Neuronal stem cell (in vitro differentiated cells): ENCODE measurements around the gene MUC20.

Experiments
- DNase-seq: peaks from one replicate; pipeline ENCODE4 v3.0.0-alpha.2; 2013; ENCODE audit warnings: low spot score
- H2AFZ ChIP-seq: one replicate; pipeline ENCODE4 v1.6.1; 2013; ENCODE audit warnings: mild to moderate bottlenecking, low read length, inconsistent platforms
- H2AK5ac ChIP-seq: 2 replicates; pipeline ENCODE4 v1.6.1; 2013; ENCODE audit warnings: low read depth, mild to moderate bottlenecking, inconsistent platforms, low read length, moderate library complexity, mixed read lengths
- H2BK120ac ChIP-seq: 2 replicates; pipeline ENCODE4 v1.6.1; 2013; ENCODE audit warnings: low read depth, mild to moderate bottlenecking, inconsistent platforms, low read length, moderate library complexity, mixed read lengths
- H2BK12ac ChIP-seq: one replicate; pipeline ENCODE4 v1.6.1; 2013; ENCODE audit warnings: low read length, inconsistent platforms
- H2BK15ac ChIP-seq: 2 replicates; pipeline ENCODE4 v1.6.1; 2013; ENCODE audit warnings: mild to moderate bottlenecking, low read length, inconsistent platforms, mixed read lengths
- H2BK5ac ChIP-seq: one replicate; pipeline ENCODE4 v1.6.1; 2013; ENCODE audit warnings: inconsistent platforms, mild to moderate bottlenecking, low read length, moderate library complexity
- H3K14ac ChIP-seq: one replicate; pipeline ENCODE4 v1.6.1; 2013; ENCODE audit warnings: low read length, inconsistent platforms
- H3K18ac ChIP-seq: 2 replicates; pipeline ENCODE4 v1.6.1; 2013; ENCODE audit warnings: low read length, inconsistent platforms
- H3K23ac ChIP-seq: 2 replicates; pipeline ENCODE4 v1.6.1; 2013; ENCODE audit warnings: low read depth, mild to moderate bottlenecking, mixed read lengths, low read length, inconsistent platforms; ENCODE audit not compliant: poor library complexity
- H3K27ac ChIP-seq: replicated peaks from 3 replicates; pipeline ENCODE4 v1.5.1; 2013; ENCODE audit warnings: low read length, inconsistent platforms
- H3K27me3 ChIP-seq, 3 experiments: 2 replicates each; pipeline ENCODE4 v1.6.1; 2013; ENCODE audit warnings: low read length in 3 of 3, mild to moderate bottlenecking in 2 of 3, inconsistent platforms in 1 of 3, low read depth in 1 of 3, mixed read lengths in 1 of 3, moderate library complexity in 1 of 3; ENCODE audit not compliant: control insufficient read depth in 3 of 3, insufficient read depth in 3 of 3
- H3K36me3 ChIP-seq, 2 donors: replicated peaks in 1 of 2; 2 replicates each; pipeline ENCODE4 v1.6.1; 2013; ENCODE audit warnings: low read length in 2 of 2; ENCODE audit not compliant: control insufficient read depth in 2 of 2, insufficient read depth in 2 of 2
- H3K4ac ChIP-seq: 2 replicates; pipeline ENCODE4 v1.6.1; 2013; ENCODE audit warnings: inconsistent platforms, mild to moderate bottlenecking, low read length, moderate library complexity
- H3K4me1 ChIP-seq, 2 donors: 1 replicate in 1 of 2; 2 replicates in 1 of 2; pipeline ENCODE4 v1.6.1; 2013; ENCODE audit warnings: low read length in 2 of 2, low read depth in 1 of 2; ENCODE audit not compliant: control insufficient read depth in 2 of 2, insufficient read depth in 1 of 2
- H3K4me2 ChIP-seq: one replicate; pipeline ENCODE4 v1.6.1; 2013; ENCODE audit warnings: mild to moderate bottlenecking, low read length, inconsistent platforms; ENCODE audit not compliant: insufficient read depth, poor library complexity, severe bottlenecking
- H3K4me3 ChIP-seq, 2 donors: 2 replicates each; pipeline ENCODE4 v1.5.1; 2013; ENCODE audit warnings: low read length in 2 of 2, mild to moderate bottlenecking in 2 of 2, inconsistent platforms in 1 of 2, moderate library complexity in 1 of 2
- H3K79me1 ChIP-seq: one replicate; pipeline ENCODE4 v1.6.1; 2013; ENCODE audit warnings: low read depth, mild to moderate bottlenecking, inconsistent platforms, low read length, moderate library complexity
- H3K9ac ChIP-seq: one replicate; pipeline ENCODE4 v1.6.1; 2013; ENCODE audit warnings: mild to moderate bottlenecking, low read depth, low read length, inconsistent platforms; ENCODE audit not compliant: poor library complexity
- H3K9me3 ChIP-seq, 2 donors: replicated peaks in 1 of 2; 2 replicates each; pipeline versions ENCODE3 to v1.6.1; 2013; ENCODE audit warnings: low read length in 2 of 2, mild to moderate bottlenecking in 2 of 2, inconsistent platforms in 1 of 2, low read depth in 1 of 2, mixed read lengths in 1 of 2, moderate library complexity in 1 of 2; ENCODE audit not compliant: control insufficient read depth in 2 of 2, insufficient read depth in 1 of 2
- H4K8ac ChIP-seq: one replicate; pipeline ENCODE4 v1.6.1; 2013; ENCODE audit warnings: low read depth, mild to moderate bottlenecking, inconsistent platforms, low read length, moderate library complexity
- H4K91ac ChIP-seq: one replicate; pipeline ENCODE4 v1.6.1; 2013; ENCODE audit warnings: low read length, low read depth, mild to moderate bottlenecking, inconsistent platforms; ENCODE audit not compliant: poor library complexity
- WGBS, 2 donors: extraction: QIAGEN DNeasy Blood & Tissue Kit; methylation state at CpG; one replicate each; pipeline ENCODE4 v1.1.7; 2013; ENCODE audit warnings: missing lambda C conversion rate in 2 of 2, mixed read lengths in 1 of 2; ENCODE audit not compliant: insufficient read length in 2 of 2, insufficient replicate concordance in 1 of 2; ENCODE audit errors: extremely low coverage in 2 of 2; 5-methylcytosine and 5-hydroxymethylcytosine counted together

Gene MUC20

GRCh38 chr3:195751560-195751959 is 30.8 kb downstream of the MUC20 start:
- no peak overlapping the region for H3K9ac ChIP-seq
- H4K91ac ChIP-seq, result no peak overlapping the region
- no peaks in the 10 kb centered on the region for H3K36me3 ChIP-seq
- no peak overlapping the region for H3K4me3 ChIP-seq
- peaks cover 0 to 2% of the 10 kb centered on the region in 2 donors for H3K4me1 ChIP-seq
- no peak overlapping the region for H3K4me2 ChIP-seq
- H3K79me1 ChIP-seq, result no peaks in the 10 kb centered on the region
- H2BK5ac ChIP-seq, result no peak overlapping the region
- H2AFZ ChIP-seq, result no peak overlapping the region
- H3K9me3 ChIP-seq, result no peaks in the 10 kb centered on the region
- H3K27ac ChIP-seq, result no peak overlapping the region
- H3K18ac ChIP-seq, result no peak overlapping the region
- H2BK15ac ChIP-seq, result no peak overlapping the region
- no peak overlapping the region for H2BK12ac ChIP-seq
- H2BK120ac ChIP-seq, result no peak overlapping the region
- WGBS, 2 donors, result no CpG with 5 or more reads among the region's 7 CpGs
- H3K23ac ChIP-seq, result no peak overlapping the region
- no peak for DNase-seq
- H3K4ac ChIP-seq, result no peak overlapping the region
- no peak overlapping the region for H3K14ac ChIP-seq
- H2AK5ac ChIP-seq, result peak overlapping the region; percentile 4
- peaks cover 0 to 34% (median 0%) of the 10 kb centered on the region in 3 experiments for H3K27me3 ChIP-seq
- no peak overlapping the region for H4K8ac ChIP-seq

DNA sequence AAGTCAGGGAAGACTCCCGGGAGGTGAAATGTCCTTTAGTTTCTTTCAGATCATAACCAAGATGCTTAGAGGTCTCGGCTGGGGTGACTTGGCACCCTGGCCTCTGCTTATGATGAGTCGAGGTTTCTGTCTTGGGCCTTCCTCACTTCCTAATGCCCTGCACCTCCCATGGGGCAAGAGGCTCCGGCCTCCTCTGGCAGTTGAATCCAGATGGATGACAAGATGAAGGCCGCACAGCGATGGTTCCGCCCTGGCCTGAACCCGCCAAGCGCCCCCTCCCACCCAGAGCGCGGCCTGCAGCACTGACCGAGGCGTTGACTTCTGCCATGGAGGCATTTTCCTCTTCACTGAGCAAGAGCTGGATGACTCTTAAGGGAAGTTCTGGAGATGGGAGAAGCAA is 31.3 kb downstream of the MUC20 start:
- no peaks in the 10 kb centered on the region for H3K9me3 ChIP-seq
- no peak overlapping the region for H2BK120ac ChIP-seq
- WGBS, 2 donors, result no CpG with 5 or more reads among the region's 13 CpGs
- no peak overlapping the region for H3K4ac ChIP-seq
- H2AK5ac ChIP-seq, result peak overlapping the region; percentile 4
- peaks cover 0 to 2% of the 10 kb centered on the region in 2 donors for H3K4me1 ChIP-seq
- peak overlapping the region; percentile 22 for H3K18ac ChIP-seq
- H3K27me3 ChIP-seq, result peaks cover 0 to 32% (median 0%) of the 10 kb centered on the region in 3 experiments
- no peaks in the 10 kb centered on the region for H3K36me3 ChIP-seq
- no peak overlapping the region for H4K91ac ChIP-seq
- H2BK5ac ChIP-seq, result no peak overlapping the region
- no peak overlapping the region for H3K23ac ChIP-seq
- no peak overlapping the region for H3K4me2 ChIP-seq
- no peak for DNase-seq
- no peak overlapping the region for H2AFZ ChIP-seq
- H3K4me3 ChIP-seq, result no peak overlapping the region
- no peak overlapping the region for H2BK12ac ChIP-seq
- H3K14ac ChIP-seq, result no peak overlapping the region
- no peaks in the 10 kb centered on the region for H3K79me1 ChIP-seq
- H4K8ac ChIP-seq, result no peak overlapping the region
- H3K27ac ChIP-seq, result no peak overlapping the region
- no peak overlapping the region for H2BK15ac ChIP-seq
- no peak overlapping the region for H3K9ac ChIP-seq

GRCh38 chr3:195752546-195753331 is 32.0 kb downstream of the MUC20 start:
- H3K27me3 ChIP-seq, result peaks cover 0 to 34% (median 0%) of the 10 kb centered on the region in 3 experiments
- DNase-seq, result no peak
- no peak overlapping the region for H3K27ac ChIP-seq
- H2BK5ac ChIP-seq, result peak overlapping the region; percentile 3
- no peak overlapping the region for H2BK15ac ChIP-seq
- no peaks in the 10 kb centered on the region for H3K36me3 ChIP-seq
- no peak overlapping the region for H3K18ac ChIP-seq
- no peak overlapping the region for H2BK12ac ChIP-seq
- H2AK5ac ChIP-seq, result peak overlapping the region; percentile 47
- no peak overlapping the region for H3K4me3 ChIP-seq
- WGBS, 2 donors, result no CpG with 5 or more reads among the region's 26 CpGs
- no peak overlapping the region for H3K4me2 ChIP-seq
- H3K23ac ChIP-seq, result no peak overlapping the region
- no peak overlapping the region for H2BK120ac ChIP-seq
- no peak overlapping the region for H3K14ac ChIP-seq
- no peak overlapping the region for H2AFZ ChIP-seq
- no peak overlapping the region for H4K8ac ChIP-seq
- H3K4ac ChIP-seq, result no peak overlapping the region
- H3K9ac ChIP-seq, result no peak overlapping the region
- H4K91ac ChIP-seq, result no peak overlapping the region
- H3K9me3 ChIP-seq, result no peaks in the 10 kb centered on the region
- H3K79me1 ChIP-seq, result no peaks in the 10 kb centered on the region
- peaks cover 0 to 3% of the 10 kb centered on the region in 2 donors for H3K4me1 ChIP-seq

- Histone ChIP-seq H2BK15ac (peak overlapping the region; percentile 26), H4K91ac (no peak overlapping the region), H3K23ac (no peak overlapping the region), H3K27ac (no peak overlapping the region), H2AFZ (no peak overlapping the region), H2BK5ac (peak overlapping the region; percentile 3), H2BK120ac (peak overlapping the region; percentile 72), H2BK12ac (peak overlapping the region; percentile 16), H3K14ac (no peak overlapping the region), H4K8ac (no peak overlapping the region), H3K9ac (no peak overlapping the region), H3K9me3 (no peaks in the 10 kb centered on the region), H2AK5ac (peak overlapping the region; percentile 47), H3K18ac (peak overlapping the region; percentile 4), H3K36me3 (no peaks in the 10 kb centered on the region), H3K4ac (no peak overlapping the region), H3K4me2 (no peak overlapping the region), H3K79me1 (no peaks in the 10 kb centered on the region), H3K4me3 (no peak overlapping the region), H3K4me1 (peaks cover 0 to 3% of the 10 kb centered on the region in 2 donors), H3K27me3 (peaks cover 0 to 33% (median 0%) of the 10 kb centered on the region in 3 experiments)
- DNase-seq, result no peak
- no CpG with 5 or more reads among the region's 14 CpGs for WGBS, 2 donors
Observed at GRCh38 chr3:195753581-195753980, 32.8 kb downstream of the MUC20 start.
